Effector CD4-positive, alpha-beta T cell (primary cell): ENCODE data around the gene ZDHHC18.

Source experiments
- DNase-seq: peaks from one replicate; pipeline ENCODE4 v3.0.0-alpha.2; 2020

Gene ZDHHC18

GRCh38 chr1:26900815-26901511 is 74.5 kb downstream of the ZDHHC18 start:
- no peak for DNase-seq
